HG03432 (cell line): ENCODE results near the gene KHK.

Experiments used
- ATAC-seq: cut with Tn5 transposase; IDR thresholded peaks from one replicate; pipeline ENCODE4 v1.9.1; 2021; ENCODE audit warnings: mild to moderate bottlenecking, moderate library complexity; ENCODE audit not compliant: unreplicated experiment

Gene KHK

GRCh38 chr2:27080603-27080936, 6.0 kb upstream of the KHK start:
- no peak for ATAC-seq

GRCh38 chr2:27081984-27082772, 4.4 kb upstream of the KHK start:
- ATAC-seq: no peak

GRCh38 chr2:27082773-27083409, 3.7 kb upstream of the KHK start:
- no peak for ATAC-seq

- ATAC-seq: no peak
Measured at GRCh38 chr2:27083410-27084296, 2.9 kb upstream of the KHK start.

GRCh38 chr2:27084297-27085061, 2.1 kb upstream of the KHK start:
- ATAC-seq: no peak

- no peak for ATAC-seq
Measured at GRCh38 chr2:27085062-27085672, 1.4 kb upstream of the KHK start.

- peak; percentile 10 for ATAC-seq
Measured at GRCh38 chr2:27085673-27086089, 891 bp upstream of the KHK start.

GRCh38 chr2:27086090-27086723, 365 bp upstream of the KHK start:
- peak; percentile 83 for ATAC-seq

- no peak for ATAC-seq
Measured at GRCh38 chr2:27087823-27088410, 1.3 kb downstream of the KHK start.

GRCh38 chr2:27088634-27089033, 2.1 kb downstream of the KHK start:
- no peak for ATAC-seq

- no peak for ATAC-seq
Measured at GRCh38 chr2:27089111-27089954, 2.8 kb downstream of the KHK start.

GRCh38 chr2:27091746-27092695, 5.4 kb downstream of the KHK start:
- no peak for ATAC-seq

GRCh38 chr2:27092696-27093429, 6.3 kb downstream of the KHK start:
- no peak for ATAC-seq

- ATAC-seq: no peak
Measured at GRCh38 chr2:27093430-27094352, 7.1 kb downstream of the KHK start.

- no peak for ATAC-seq
Measured at GRCh38 chr2:27094353-27094984, 7.9 kb downstream of the KHK start.

GRCh38 chr2:27095427-27095744, 8.8 kb downstream of the KHK start:
- no peak for ATAC-seq
